KOPT-K1 (cell line): Measurements from ENCODE around the gene ALKBH8.
"Not testable (repeated sequence)": the region's sequence is repeated elsewhere in the genome, so short reads cannot be mapped to it uniquely, and the experiment has no call there.

Source experiments
- H3K27ac ChIP-seq: fragments of 200-600 bp; sonication (generic); 2 replicates; pipeline ENCODE4 v1.5.1; 2016; ENCODE audit warnings: antibody characterized with exemption, mild to moderate bottlenecking, low read depth, low read length; ENCODE audit not compliant: poor library complexity, severe bottlenecking
- H3K36me3 ChIP-seq: fragments of 200-600 bp; sonication (generic); 2 replicates; pipeline ENCODE4 v1.5.1; 2017; ENCODE audit warnings: antibody characterized with exemption, mild to moderate bottlenecking, low read length, moderate library complexity; ENCODE audit not compliant: insufficient read depth
- H3K9me3 ChIP-seq: fragments of 200-600 bp; sonication (generic); 2 replicates; pipeline ENCODE4 v1.5.1; 2017; ENCODE audit warnings: antibody characterized with exemption, low read length, mild to moderate bottlenecking; ENCODE audit not compliant: insufficient read depth, poor library complexity, severe bottlenecking

Gene ALKBH8

DNA sequence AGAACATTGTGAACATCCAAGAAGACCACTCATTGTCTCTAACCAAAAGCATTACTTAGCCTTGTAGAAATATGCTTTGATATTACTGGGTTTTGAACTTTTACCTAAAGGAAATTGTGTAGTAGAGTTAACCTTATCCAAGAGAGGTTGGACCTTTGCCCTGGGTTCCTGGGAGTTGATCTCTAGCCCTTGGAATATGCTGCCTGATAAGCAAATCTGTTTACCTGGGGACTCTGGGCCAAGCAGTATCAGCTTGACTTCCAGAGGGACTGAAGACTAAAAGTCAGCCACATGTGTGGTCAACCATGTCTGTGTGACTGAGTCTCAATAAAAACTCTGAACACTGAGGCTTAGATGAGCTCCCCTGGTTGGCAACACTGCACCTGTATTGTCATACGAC is 63.8 kb downstream of the ALKBH8 start:
- Histone ChIP-seq H3K27ac (no peak overlapping the region), H3K36me3 (peaks cover 29% of the 10 kb centered on the region), H3K9me3 (peaks cover 10% of the 10 kb centered on the region)

GRCh38 chr11:107497371-107497770 is 68.2 kb downstream of the ALKBH8 start:
- H3K9me3 ChIP-seq, H3K27ac ChIP-seq, H3K36me3 ChIP-seq: not testable (repeated sequence)

GRCh38 chr11:107496011-107496410 is 69.5 kb downstream of the ALKBH8 start:
- H3K27ac ChIP-seq = no peak overlapping the region
- H3K36me3 ChIP-seq = no peaks in the 10 kb centered on the region
- no peaks in the 10 kb centered on the region for H3K9me3 ChIP-seq

GRCh38 chr11:107494055-107494454 is 71.5 kb downstream of the ALKBH8 start:
- no peaks in the 10 kb centered on the region for H3K36me3 ChIP-seq

GRCh38 chr11:107493117-107493516 is 72.4 kb downstream of the ALKBH8 start:
- H3K9me3 ChIP-seq = no peaks in the 10 kb centered on the region
- no peak overlapping the region for H3K27ac ChIP-seq
- no peaks in the 10 kb centered on the region for H3K36me3 ChIP-seq

More at GRCh38 chr11:107494055-107494454, 71.5 kb downstream of the ALKBH8 start:
- no peak overlapping the region for H3K27ac ChIP-seq
- no peaks in the 10 kb centered on the region for H3K9me3 ChIP-seq

DNA sequence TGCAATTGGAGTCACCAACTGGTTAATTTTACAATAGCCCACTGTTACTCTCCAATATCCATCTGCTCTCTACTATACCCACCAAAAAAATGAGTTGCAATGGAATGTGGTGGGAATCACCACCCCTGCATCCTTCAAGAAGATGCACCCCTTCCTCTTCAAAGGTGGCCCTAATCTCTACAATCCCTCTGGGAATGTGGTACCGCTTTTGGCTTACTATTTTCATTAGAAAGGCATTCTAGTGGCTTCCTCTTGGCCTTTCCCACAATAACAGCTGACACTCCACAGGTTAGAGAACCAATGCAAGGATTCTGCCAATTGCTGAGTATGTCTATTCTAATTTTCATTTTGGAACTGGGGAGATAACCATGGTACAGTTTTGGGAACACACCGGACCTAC is 74.7 kb downstream of the ALKBH8 start:
- Histone ChIP-seq H3K36me3 (no peaks in the 10 kb centered on the region), H3K27ac (no peak overlapping the region), H3K9me3 (no peaks in the 10 kb centered on the region)

- no peak overlapping the region for H3K27ac ChIP-seq
- H3K36me3 ChIP-seq = no peaks in the 10 kb centered on the region
- H3K9me3 ChIP-seq = no peaks in the 10 kb centered on the region
These were observed 83.3 kb downstream of the ALKBH8 start for GRCh38 chr11:107482234-107482633.

DNA sequence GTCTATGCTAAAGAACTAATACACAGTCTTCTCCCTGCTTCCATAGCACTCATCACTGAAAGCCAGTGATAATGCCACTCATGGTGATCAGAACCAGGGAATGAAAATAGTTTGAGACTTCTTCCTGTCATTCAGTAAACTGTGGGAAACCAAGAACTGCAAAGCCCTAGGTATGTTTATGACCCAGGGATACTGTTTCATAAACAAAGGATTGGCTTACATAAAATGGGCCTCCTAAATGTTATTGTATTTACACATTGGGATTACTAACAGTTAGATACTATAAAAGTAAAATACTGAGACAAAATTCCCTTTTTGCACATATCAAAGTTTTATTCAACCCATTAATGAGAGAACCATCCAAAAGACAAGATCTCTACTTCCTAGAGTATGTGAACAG is 86.6 kb downstream of the ALKBH8 start:
- H3K36me3 ChIP-seq = no peaks in the 10 kb centered on the region
- no peaks in the 10 kb centered on the region for H3K9me3 ChIP-seq
- no peak overlapping the region for H3K27ac ChIP-seq

DNA sequence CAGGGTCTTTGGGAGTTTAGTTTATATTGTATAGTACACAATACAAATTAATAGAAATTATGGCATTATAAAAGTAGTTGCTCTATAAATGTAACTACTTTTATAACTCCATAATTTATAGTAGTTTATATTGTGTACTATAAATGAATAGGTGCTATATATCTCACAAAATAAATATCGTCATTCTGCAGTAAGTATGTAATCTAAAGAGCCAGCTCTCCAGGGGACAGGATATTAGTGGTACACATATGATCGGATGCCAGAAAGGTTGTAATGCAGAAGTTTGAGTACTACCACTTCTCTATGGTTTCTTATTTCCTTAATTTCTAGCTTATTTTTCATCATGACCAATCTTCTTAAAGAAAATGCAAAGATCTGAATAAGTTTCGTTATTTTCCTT is 87.7 kb downstream of the ALKBH8 start:
- Histone ChIP-seq H3K36me3 (no peaks in the 10 kb centered on the region), H3K27ac (no peak overlapping the region), H3K9me3 (no peaks in the 10 kb centered on the region)

DNA sequence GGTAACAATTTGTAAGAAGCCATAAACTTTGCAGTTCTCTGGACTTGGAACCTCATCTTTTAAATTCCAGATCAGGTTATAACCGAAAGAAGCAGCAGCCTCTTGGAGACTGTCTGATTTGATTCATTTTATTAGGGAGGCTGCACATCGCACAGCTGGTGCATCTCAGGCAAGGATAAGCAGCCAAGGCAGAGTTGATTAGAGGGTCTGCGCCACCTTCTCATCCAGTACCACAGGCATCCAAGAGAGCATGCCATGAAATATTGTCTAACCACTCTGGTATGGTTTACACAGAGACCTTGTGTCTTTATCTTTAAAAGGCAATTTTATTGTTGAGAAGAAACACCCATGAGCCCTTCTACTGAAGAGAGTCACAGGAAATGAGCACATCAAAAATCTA is 91.7 kb downstream of the ALKBH8 start:
- Histone ChIP-seq H3K9me3 (peaks cover 5% of the 10 kb centered on the region), H3K27ac (no peak overlapping the region), H3K36me3 (no peaks in the 10 kb centered on the region)

DNA sequence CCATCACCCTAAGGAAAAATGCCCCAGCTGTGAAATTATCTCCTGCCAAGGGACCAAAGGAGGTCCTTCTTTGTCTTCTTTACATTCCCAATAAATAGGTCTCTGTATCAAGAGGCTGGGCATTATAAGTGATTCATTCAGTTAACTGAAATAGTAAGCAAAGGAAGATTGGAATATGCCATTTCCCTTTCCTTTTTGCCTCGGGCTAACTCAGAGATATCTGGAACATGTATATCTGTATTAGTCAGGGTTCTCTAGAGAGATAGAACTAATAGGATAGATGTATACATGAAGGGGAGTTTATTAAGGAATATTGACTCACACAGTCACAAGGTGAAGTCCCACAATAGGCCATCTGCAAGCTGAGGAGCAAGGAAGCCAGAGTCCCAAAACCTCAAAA is 92.6 kb downstream of the ALKBH8 start:
- no peak overlapping the region for H3K27ac ChIP-seq
- no peaks in the 10 kb centered on the region for H3K36me3 ChIP-seq
- H3K9me3 ChIP-seq = peaks cover 5% of the 10 kb centered on the region

GRCh38 chr11:107468596-107468995 is 96.9 kb downstream of the ALKBH8 start:
- Histone ChIP-seq H3K27ac (no peak overlapping the region), H3K9me3 (peaks cover 5% of the 10 kb centered on the region)

DNA sequence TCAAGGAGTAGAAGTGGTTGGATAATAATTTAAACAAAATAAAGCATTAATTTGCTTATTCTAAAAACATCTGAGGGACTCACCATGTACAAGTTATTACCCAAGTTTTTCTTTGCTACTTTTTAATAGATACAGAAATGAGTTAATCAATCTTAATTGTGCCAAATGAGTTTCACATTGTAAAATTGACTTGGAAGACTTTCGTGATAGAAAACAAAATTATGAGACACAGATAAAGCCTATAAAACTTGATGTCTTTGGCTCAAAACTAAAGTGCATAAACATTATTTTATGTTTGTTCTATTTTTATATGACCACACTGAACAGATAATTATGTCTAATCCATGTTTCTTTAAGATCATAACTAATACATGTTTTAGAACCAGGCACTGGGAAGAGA is 97.8 kb downstream of the ALKBH8 start:
- no peaks in the 10 kb centered on the region for H3K36me3 ChIP-seq
- H3K9me3 ChIP-seq = peaks cover 5% of the 10 kb centered on the region
- H3K27ac ChIP-seq = no peak overlapping the region

More at GRCh38 chr11:107468596-107468995, 96.9 kb downstream of the ALKBH8 start:
- no peaks in the 10 kb centered on the region for H3K36me3 ChIP-seq

GRCh38 chr11:107466275-107466866 is 99.2 kb downstream of the ALKBH8 start:
- H3K36me3 ChIP-seq, H3K27ac ChIP-seq, H3K9me3 ChIP-seq: not testable (repeated sequence)

GRCh38 chr11:107457558-107458271 is 107.8 kb downstream of the ALKBH8 start, which contains the start of gene CWF19L2:
Gene CWF19L2 (minus strand): TSS chr11:107457825. CDS start chr11:107457816, 9 bp downstream.
- peaks cover 22% of the 10 kb centered on the region for H3K36me3 ChIP-seq
- H3K27ac ChIP-seq = peak within 1 kb of the TSS; percentile 79
- no peaks in the 10 kb centered on the region for H3K9me3 ChIP-seq

DNA sequence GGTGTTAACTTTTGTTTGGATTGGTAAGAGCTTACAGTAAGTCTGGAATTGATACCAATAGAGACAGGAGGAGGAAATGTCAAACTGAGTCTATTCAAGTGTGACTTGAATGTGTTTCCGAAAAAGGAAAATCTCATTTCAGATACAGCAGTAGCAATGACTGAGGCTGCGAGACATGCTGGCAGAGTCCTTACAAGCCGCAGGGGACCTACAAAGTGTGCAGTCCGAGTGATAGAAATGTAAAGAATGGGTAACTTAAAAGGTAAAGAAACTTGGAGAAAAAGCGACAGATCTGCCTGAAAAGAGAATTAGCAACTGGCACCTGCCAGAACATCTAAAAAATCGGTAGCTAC is 108.4 kb downstream of the ALKBH8 start:
- peaks cover 28% of the 10 kb centered on the region for H3K36me3 ChIP-seq
- H3K27ac ChIP-seq = peak overlapping the region; percentile 79
- no peaks in the 10 kb centered on the region for H3K9me3 ChIP-seq
